Measurements from ENCODE around the gene NID2. TPM values are rescaled to one million over a fixed set of nuclear protein-coding genes. Genes with fewer than 3 reads are reported as not detected.

The NID2 gene
- total and polyA plus RNA-seq, 5 donors from 2014 or later = 0.35 to 1.1 (median 0.62) TPM; not detected in 1

DNA sequence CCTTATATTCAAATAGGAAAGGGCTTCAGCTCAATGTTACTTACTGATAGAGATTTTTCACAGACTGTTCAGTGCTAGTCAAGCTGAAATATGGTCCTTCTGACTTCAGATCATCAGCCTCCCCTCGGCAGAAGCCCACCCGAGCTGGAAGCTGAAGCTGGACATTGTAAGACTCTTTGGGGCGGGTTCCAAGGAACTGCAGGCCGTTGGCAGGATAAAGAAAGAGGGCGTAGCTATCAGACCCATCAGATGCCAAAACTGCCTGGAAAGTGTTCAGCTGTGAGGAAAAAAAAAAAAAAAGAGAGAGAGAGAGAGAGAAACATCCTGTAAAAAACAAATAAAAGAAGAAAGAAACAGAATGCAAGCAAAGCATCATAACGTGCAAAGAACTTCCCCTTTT is 8.8 kb downstream of the NID2 start:
- Histone ChIP-seq H3K27ac (ENCODE audit: insufficient read depth, low read length, poor library complexity, severe bottlenecking) (no peak overlapping the region), H3K4me3 (ENCODE audit: low read depth, low read length) (no peak overlapping the region), H3K36me3 (ENCODE audit: control insufficient read depth, insufficient read depth, low read length) (no peaks in the 10 kb centered on the region), H3K27me3 (ENCODE audit: control insufficient read depth, insufficient read depth, low read length) (peaks cover 12% of the 10 kb centered on the region), H3K9me3 (ENCODE audit: control insufficient read depth in 2 of 2, low read length in 2 of 2) (no peaks in the 10 kb centered on the region), H3K4me1 (ENCODE audit: control insufficient read depth, insufficient read depth, low read length, poor library complexity, severe bottlenecking) (no peaks in the 10 kb centered on the region)
- Mint-ChIP-seq H3K4me3 (no peak overlapping the region), H3K9me3 (no peaks in the 10 kb centered on the region), H3K4me1 (no peaks in the 10 kb centered on the region), H3K27ac (no peak overlapping the region), H3K36me3 (no peaks in the 10 kb centered on the region), H3K27me3 (peaks cover 32% of the 10 kb centered on the region)
- no peak for ATAC-seq (ENCODE audit: low read depth in 2 of 2)
- DNase-seq = no peak

DNA sequence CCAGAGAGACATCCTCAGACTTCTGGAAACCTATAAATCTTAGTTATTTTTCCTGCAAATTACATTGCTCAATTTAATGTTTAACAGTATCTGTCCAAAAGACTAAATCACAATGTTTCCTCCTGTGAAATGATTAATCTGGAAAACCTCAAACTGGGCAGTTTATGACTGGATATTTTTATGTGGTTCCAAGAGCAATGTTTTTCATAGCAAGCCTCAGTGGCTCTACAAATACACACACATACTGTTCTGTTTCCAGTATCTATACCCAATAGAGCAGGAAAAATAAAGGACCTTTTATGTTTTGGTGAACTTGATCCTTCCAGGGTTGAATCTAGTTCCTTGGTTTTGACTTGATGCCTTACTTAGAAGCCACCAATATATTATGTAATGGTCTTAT is 9.2 kb downstream of the NID2 start:
- H3K27ac ChIP-seq (ENCODE audit: insufficient read depth, low read length, poor library complexity, severe bottlenecking) = no peak overlapping the region
- H3K4me1 Mint-ChIP-seq = no peaks in the 10 kb centered on the region
- ATAC-seq (ENCODE audit: low read depth in 2 of 2) (no peak), DNase-seq (no peak)
- no peaks in the 10 kb centered on the region for H3K36me3 Mint-ChIP-seq
- H3K4me1 ChIP-seq (ENCODE audit: control insufficient read depth, insufficient read depth, low read length, poor library complexity, severe bottlenecking) = no peaks in the 10 kb centered on the region
- H3K27ac Mint-ChIP-seq = no peak overlapping the region
- no peaks in the 10 kb centered on the region for H3K9me3 Mint-ChIP-seq
- H3K36me3 ChIP-seq (ENCODE audit: control insufficient read depth, insufficient read depth, low read length) = no peaks in the 10 kb centered on the region
- H3K9me3 ChIP-seq (ENCODE audit: control insufficient read depth in 2 of 2, low read length in 2 of 2) = no peaks in the 10 kb centered on the region
- peaks cover 12% of the 10 kb centered on the region for H3K27me3 ChIP-seq (ENCODE audit: control insufficient read depth, insufficient read depth, low read length)
- no peak overlapping the region for H3K4me3 Mint-ChIP-seq
- H3K27me3 Mint-ChIP-seq = peaks cover 30% of the 10 kb centered on the region
- H3K4me3 ChIP-seq (ENCODE audit: low read depth, low read length) = no peak overlapping the region

DNA sequence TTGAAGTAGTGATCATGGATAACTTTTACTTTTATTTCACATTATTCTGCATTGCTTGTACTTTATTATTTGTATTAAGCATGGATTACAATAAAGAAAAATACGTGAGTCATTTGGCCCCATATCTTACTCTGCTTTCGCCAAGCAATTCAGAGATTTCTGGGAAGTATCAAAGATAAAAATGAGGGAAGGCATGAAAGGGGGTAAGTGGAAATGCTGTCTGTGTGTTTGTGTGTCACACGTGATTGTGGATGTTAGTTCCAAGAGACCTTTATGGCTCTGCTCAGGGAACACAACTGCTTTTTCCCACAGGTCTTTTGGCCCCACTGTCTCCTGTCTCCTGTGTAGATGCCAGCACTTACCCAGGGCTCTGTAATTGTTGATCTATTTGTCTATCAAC is 10.5 kb downstream of the NID2 start:
- Mint-ChIP-seq H3K27ac (no peak overlapping the region), H3K36me3 (no peaks in the 10 kb centered on the region), H3K27me3 (peaks cover 33% of the 10 kb centered on the region), H3K4me1 (no peaks in the 10 kb centered on the region), H3K4me3 (no peak overlapping the region), H3K9me3 (no peaks in the 10 kb centered on the region)
- Histone ChIP-seq H3K36me3 (ENCODE audit: control insufficient read depth, insufficient read depth, low read length) (no peaks in the 10 kb centered on the region), H3K27me3 (ENCODE audit: control insufficient read depth, insufficient read depth, low read length) (peaks cover 9% of the 10 kb centered on the region), H3K9me3 (ENCODE audit: control insufficient read depth in 2 of 2, low read length in 2 of 2) (no peaks in the 10 kb centered on the region), H3K4me3 (ENCODE audit: low read depth, low read length) (no peak overlapping the region), H3K27ac (ENCODE audit: insufficient read depth, low read length, poor library complexity, severe bottlenecking) (no peak overlapping the region), H3K4me1 (ENCODE audit: control insufficient read depth, insufficient read depth, low read length, poor library complexity, severe bottlenecking) (no peaks in the 10 kb centered on the region)
- DNase-seq (no peak), ATAC-seq (ENCODE audit: low read depth in 2 of 2) (no peak)

DNA sequence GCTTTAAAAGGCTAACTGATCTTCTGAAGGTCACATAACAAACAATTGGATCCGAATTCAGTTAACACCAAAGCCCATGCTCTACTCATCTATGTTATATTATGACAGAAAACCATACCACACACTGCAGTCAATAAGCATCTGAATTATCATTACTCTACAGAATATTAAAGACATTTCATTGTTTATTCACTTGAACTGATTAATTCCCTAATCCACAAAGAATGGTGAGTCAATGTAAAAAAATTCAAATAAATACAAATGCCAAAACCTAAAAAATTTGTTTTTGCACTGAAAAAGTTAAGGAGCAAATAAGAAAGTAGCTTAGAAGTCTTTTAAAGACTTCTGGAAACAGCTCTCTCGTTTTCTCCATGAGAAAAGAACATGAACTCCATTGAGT is 13.7 kb downstream of the NID2 start:
- no peak overlapping the region for H3K4me3 ChIP-seq (ENCODE audit: low read depth, low read length)
- no peak overlapping the region for H3K4me3 Mint-ChIP-seq
- H3K27me3 Mint-ChIP-seq = peaks cover 26% of the 10 kb centered on the region
- no peaks in the 10 kb centered on the region for H3K36me3 Mint-ChIP-seq
- no peak for ATAC-seq (ENCODE audit: low read depth in 2 of 2)
- peaks cover 0 to 3% (median 0%) of the 10 kb centered on the region in 7 donors for H3K9me3 Mint-ChIP-seq
- H3K27ac Mint-ChIP-seq = no peak overlapping the region
- H3K9me3 ChIP-seq (ENCODE audit: control insufficient read depth in 2 of 2, low read length in 2 of 2) = no peaks in the 10 kb centered on the region
- no peak for DNase-seq
- H3K4me1 ChIP-seq (ENCODE audit: control insufficient read depth, insufficient read depth, low read length, poor library complexity, severe bottlenecking) = no peaks in the 10 kb centered on the region
- no peaks in the 10 kb centered on the region for H3K4me1 Mint-ChIP-seq
- H3K27me3 ChIP-seq (ENCODE audit: control insufficient read depth, insufficient read depth, low read length) = peaks cover 7% of the 10 kb centered on the region
- H3K27ac ChIP-seq (ENCODE audit: insufficient read depth, low read length, poor library complexity, severe bottlenecking) = no peak overlapping the region
- H3K36me3 ChIP-seq (ENCODE audit: control insufficient read depth, insufficient read depth, low read length) = no peaks in the 10 kb centered on the region

DNA sequence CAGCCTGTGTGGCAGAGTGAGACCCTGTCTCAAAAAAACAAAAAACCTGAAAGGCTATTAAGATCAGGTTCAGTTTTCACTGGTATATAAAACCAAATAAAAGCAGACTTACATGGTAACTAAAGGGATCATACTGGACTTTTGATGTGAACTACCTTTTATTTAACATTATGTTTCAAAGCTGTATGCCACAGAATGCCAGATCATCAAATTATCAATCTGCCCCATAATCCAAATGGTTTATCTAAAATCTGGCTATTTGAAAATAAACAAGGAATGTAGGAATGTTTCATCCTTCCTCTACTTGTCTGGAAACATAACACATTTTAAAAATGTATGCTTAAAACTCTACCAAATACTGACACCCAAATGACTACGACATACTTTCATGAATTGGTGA is 14.2 kb downstream of the NID2 start:
- Histone ChIP-seq H3K4me3 (ENCODE audit: low read depth, low read length) (no peak overlapping the region), H3K4me1 (ENCODE audit: control insufficient read depth, insufficient read depth, low read length, poor library complexity, severe bottlenecking) (no peaks in the 10 kb centered on the region), H3K36me3 (ENCODE audit: control insufficient read depth, insufficient read depth, low read length) (no peaks in the 10 kb centered on the region), H3K27ac (ENCODE audit: insufficient read depth, low read length, poor library complexity, severe bottlenecking) (no peak overlapping the region), H3K27me3 (ENCODE audit: control insufficient read depth, insufficient read depth, low read length) (peaks cover 7% of the 10 kb centered on the region), H3K9me3 (ENCODE audit: control insufficient read depth in 2 of 2, low read length in 2 of 2) (no peaks in the 10 kb centered on the region)
- H3K4me1 Mint-ChIP-seq = no peaks in the 10 kb centered on the region
- ATAC-seq (ENCODE audit: low read depth in 2 of 2) (no peak), DNase-seq (no peak)
- H3K27ac Mint-ChIP-seq = no peak overlapping the region
- H3K36me3 Mint-ChIP-seq = no peaks in the 10 kb centered on the region
- peaks cover 0 to 3% (median 0%) of the 10 kb centered on the region in 7 donors for H3K9me3 Mint-ChIP-seq
- no peak overlapping the region for H3K4me3 Mint-ChIP-seq
- peaks cover 28% of the 10 kb centered on the region for H3K27me3 Mint-ChIP-seq

DNA sequence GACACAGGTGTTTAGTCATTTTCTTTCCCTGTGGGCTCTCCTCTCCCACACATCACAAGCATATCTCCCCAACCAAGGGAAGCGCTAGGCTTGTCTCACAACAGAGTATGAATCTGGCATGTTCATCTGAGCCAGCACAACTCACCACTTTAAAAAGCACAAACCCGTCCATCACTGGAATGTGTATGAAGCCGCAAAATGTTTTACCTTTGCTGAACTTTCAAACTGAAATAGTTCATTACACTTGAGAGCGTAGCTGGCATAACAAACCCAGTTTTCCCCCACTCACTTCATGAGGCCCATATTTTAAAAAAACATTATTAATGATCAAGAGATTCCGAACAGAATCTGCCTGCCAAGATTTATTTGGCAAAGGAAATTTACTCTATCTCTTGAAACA is 15.8 kb downstream of the NID2 start:
- Histone ChIP-seq H3K4me1 (ENCODE audit: control insufficient read depth, insufficient read depth, low read length, poor library complexity, severe bottlenecking) (no peaks in the 10 kb centered on the region), H3K27me3 (ENCODE audit: control insufficient read depth, insufficient read depth, low read length) (no peaks in the 10 kb centered on the region), H3K27ac (ENCODE audit: insufficient read depth, low read length, poor library complexity, severe bottlenecking) (no peak overlapping the region), H3K9me3 (ENCODE audit: control insufficient read depth in 2 of 2, low read length in 2 of 2) (no peaks in the 10 kb centered on the region), H3K36me3 (ENCODE audit: control insufficient read depth, insufficient read depth, low read length) (no peaks in the 10 kb centered on the region), H3K4me3 (ENCODE audit: low read depth, low read length) (no peak overlapping the region)
- ATAC-seq (ENCODE audit: low read depth in 2 of 2) (no peak), DNase-seq (no peak)
- Mint-ChIP-seq H3K4me3 (no peak overlapping the region), H3K27ac (no peak overlapping the region), H3K4me1 (no peaks in the 10 kb centered on the region), H3K36me3 (no peaks in the 10 kb centered on the region), H3K9me3 (peaks cover 0 to 3% (median 0%) of the 10 kb centered on the region in 7 donors), H3K27me3 (peaks cover 23% of the 10 kb centered on the region)

DNA sequence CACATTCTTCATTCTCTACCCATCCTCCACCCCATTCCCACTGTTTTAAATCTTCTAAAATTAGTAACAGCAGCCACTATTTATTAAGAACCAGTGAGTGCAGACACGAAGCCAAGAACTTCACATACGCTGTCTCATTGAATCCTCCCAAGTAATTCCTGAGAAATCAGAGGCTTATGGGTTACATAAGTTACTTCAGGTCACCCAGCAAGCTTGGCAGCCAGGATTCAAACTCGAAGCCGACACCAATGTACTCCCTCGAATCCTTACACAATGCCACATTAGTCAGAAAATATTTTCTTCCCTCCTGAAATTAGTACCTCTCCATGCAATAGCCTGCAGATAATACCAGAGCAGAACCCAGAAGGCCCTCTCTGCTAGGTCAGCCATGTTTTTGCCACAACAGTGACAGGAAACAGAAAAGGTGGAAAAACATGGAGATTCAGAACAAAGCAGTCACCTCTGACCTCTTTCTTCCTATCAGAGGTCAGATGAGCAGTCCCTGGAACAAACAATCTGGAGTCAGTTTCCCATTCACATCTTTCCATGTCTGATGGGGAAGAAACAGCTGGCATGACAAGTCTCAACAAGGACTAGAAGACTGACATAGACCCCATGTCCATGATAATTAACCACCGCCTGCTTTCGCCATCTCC is 16.4 kb downstream of the NID2 start:
- Histone ChIP-seq H3K27me3 (ENCODE audit: control insufficient read depth, insufficient read depth, low read length) (no peaks in the 10 kb centered on the region), H3K27ac (ENCODE audit: insufficient read depth, low read length, poor library complexity, severe bottlenecking) (no peak overlapping the region), H3K36me3 (ENCODE audit: control insufficient read depth, insufficient read depth, low read length) (no peaks in the 10 kb centered on the region), H3K9me3 (ENCODE audit: control insufficient read depth in 2 of 2, low read length in 2 of 2) (no peaks in the 10 kb centered on the region), H3K4me1 (ENCODE audit: control insufficient read depth, insufficient read depth, low read length, poor library complexity, severe bottlenecking) (no peaks in the 10 kb centered on the region), H3K4me3 (ENCODE audit: low read depth, low read length) (no peak overlapping the region)
- Mint-ChIP-seq H3K4me3 (no peak overlapping the region), H3K4me1 (no peaks in the 10 kb centered on the region), H3K27me3 (peaks cover 23% of the 10 kb centered on the region), H3K9me3 (peaks cover 0 to 3% (median 0%) of the 10 kb centered on the region in 7 donors), H3K27ac (no peak overlapping the region), H3K36me3 (no peaks in the 10 kb centered on the region)
- ATAC-seq (ENCODE audit: low read depth in 2 of 2) (no peak), DNase-seq (no peak)

DNA sequence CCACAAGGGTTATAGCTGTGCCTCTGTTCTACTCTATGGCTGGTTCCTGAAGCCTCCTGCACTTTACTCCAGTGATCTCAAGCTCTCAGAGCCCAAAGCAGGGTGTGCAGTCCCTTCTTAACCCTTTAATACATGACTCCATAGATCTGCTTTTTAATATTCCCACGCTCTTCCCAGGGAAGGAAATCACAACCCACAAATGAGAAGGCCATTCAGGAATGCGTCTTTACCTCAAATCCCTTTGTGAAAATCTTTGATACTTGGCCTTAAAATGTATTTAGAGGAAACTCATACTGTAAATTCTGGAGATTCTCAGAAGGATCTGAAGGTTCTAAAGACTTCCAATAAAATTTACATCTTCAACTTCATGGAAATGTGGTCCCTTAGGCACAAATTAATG is 17.0 kb downstream of the NID2 start:
- H3K27ac Mint-ChIP-seq = no peak overlapping the region
- no peak for ATAC-seq (ENCODE audit: low read depth in 2 of 2)

More for the DNA sequence above, 17.0 kb downstream of the NID2 start:
- H3K27ac ChIP-seq (ENCODE audit: insufficient read depth, low read length, poor library complexity, severe bottlenecking) = no peak overlapping the region
- DNase-seq = no peak
- Mint-ChIP-seq H3K27me3 (peaks cover 23% of the 10 kb centered on the region), H3K4me3 (no peak overlapping the region), H3K36me3 (no peaks in the 10 kb centered on the region), H3K4me1 (no peaks in the 10 kb centered on the region), H3K9me3 (peaks cover 0 to 3% (median 0%) of the 10 kb centered on the region in 7 donors)
- H3K9me3 ChIP-seq (ENCODE audit: control insufficient read depth in 2 of 2, low read length in 2 of 2) = no peaks in the 10 kb centered on the region
- H3K4me1 ChIP-seq (ENCODE audit: control insufficient read depth, insufficient read depth, low read length, poor library complexity, severe bottlenecking) = no peaks in the 10 kb centered on the region
- no peaks in the 10 kb centered on the region for H3K27me3 ChIP-seq (ENCODE audit: control insufficient read depth, insufficient read depth, low read length)
- H3K4me3 ChIP-seq (ENCODE audit: low read depth, low read length) = no peak overlapping the region
- H3K36me3 ChIP-seq (ENCODE audit: control insufficient read depth, insufficient read depth, low read length) = no peaks in the 10 kb centered on the region
